ENCODE data around the gene CSRP3.

The CSRP3 gene

GRCh38 chr11:19246816-19247215 lies 45.0 kb upstream of the CSRP3 start:
- TF ChIP-seq PPARA (CRISPR knock-in tag; IDR thresholded peaks at IDR 0.05; ENCODE audit: borderline replicate concordance), result no peak
- TF ChIP-seq BACH2 (CRISPR knock-in tag; IDR thresholded peaks at IDR 0.05; ENCODE audit: borderline replicate concordance), result no peak
- no peak for TF ChIP-seq ZNF565 (CRISPR knock-in tag; conservative IDR thresholded peaks at IDR 0.05; ENCODE audit: low read depth)
- no peak for TF ChIP-seq ZNF8 (CRISPR knock-in tag; IDR thresholded peaks at IDR 0.05)
- no peak for TF ChIP-seq ARNTL (CRISPR knock-in tag; IDR thresholded peaks at IDR 0.05; ENCODE audit: borderline replicate concordance, low read depth)
- no peak for TF ChIP-seq SNAI2 (CRISPR knock-in tag; IDR thresholded peaks at IDR 0.05)
- no peak for TF ChIP-seq ESRRG (CRISPR knock-in tag; IDR thresholded peaks at IDR 0.05)
- TF ChIP-seq CREB5 (CRISPR knock-in tag; IDR thresholded peaks at IDR 0.05; ENCODE audit: low read depth), result no peak
- no peak for TF ChIP-seq TSHZ2 (CRISPR knock-in tag; IDR thresholded peaks at IDR 0.05)
- TF ChIP-seq ZC3H10 (CRISPR knock-in tag; IDR thresholded peaks at IDR 0.05), result no peak
- no peak for TF ChIP-seq ZFP3 (CRISPR knock-in tag; IDR thresholded peaks at IDR 0.05)
- no peak for TF ChIP-seq TCF4 (CRISPR knock-in tag; IDR thresholded peaks at IDR 0.05; ENCODE audit: borderline replicate concordance)
- no peak for TF ChIP-seq TOX (CRISPR knock-in tag; IDR thresholded peaks at IDR 0.05; ENCODE audit: borderline replicate concordance)
- no peak for TF ChIP-seq ZNF70 (CRISPR knock-in tag; IDR thresholded peaks at IDR 0.05)
- no peak for TF ChIP-seq GLIS3 (CRISPR knock-in tag; IDR thresholded peaks at IDR 0.05)
- TF ChIP-seq ISL1 (CRISPR knock-in tag; IDR thresholded peaks at IDR 0.05), result no peak
- TF ChIP-seq CSRNP3 (CRISPR knock-in tag; IDR thresholded peaks at IDR 0.05), result no peak
- TF ChIP-seq ZFP30 (CRISPR knock-in tag; IDR thresholded peaks at IDR 0.05), result no peak
- TF ChIP-seq RARB (CRISPR knock-in tag; IDR thresholded peaks at IDR 0.05), result no peak
- TF ChIP-seq POU6F1 (CRISPR knock-in tag; IDR thresholded peaks at IDR 0.05; ENCODE audit: borderline replicate concordance, low read depth), result no peak
- ATAC-seq, result no peak

- ATAC-seq, result no peak
- TF ChIP-seq ZNF565 (CRISPR knock-in tag; conservative IDR thresholded peaks at IDR 0.05; ENCODE audit: low read depth) (no peak), RARB (CRISPR knock-in tag; IDR thresholded peaks at IDR 0.05) (no peak), GLIS3 (CRISPR knock-in tag; IDR thresholded peaks at IDR 0.05) (no peak), PPARA (CRISPR knock-in tag; IDR thresholded peaks at IDR 0.05; ENCODE audit: borderline replicate concordance) (no peak), PATZ1 (CRISPR knock-in tag; IDR thresholded peaks at IDR 0.05; ENCODE audit: borderline replicate concordance) (no peak), CREB5 (CRISPR knock-in tag; IDR thresholded peaks at IDR 0.05; ENCODE audit: low read depth) (no peak), ZNF70 (CRISPR knock-in tag; IDR thresholded peaks at IDR 0.05) (no peak), CSRNP3 (CRISPR knock-in tag; IDR thresholded peaks at IDR 0.05) (no peak), ZFP3 (CRISPR knock-in tag; IDR thresholded peaks at IDR 0.05) (no peak), TCF4 (CRISPR knock-in tag; IDR thresholded peaks at IDR 0.05; ENCODE audit: borderline replicate concordance) (no peak), ZC3H10 (CRISPR knock-in tag; IDR thresholded peaks at IDR 0.05) (no peak), CSDC2 (CRISPR knock-in tag; IDR thresholded peaks at IDR 0.05) (no peak), SNAI2 (CRISPR knock-in tag; IDR thresholded peaks at IDR 0.05) (no peak), ESRRG (CRISPR knock-in tag; IDR thresholded peaks at IDR 0.05) (no peak), ARNTL (CRISPR knock-in tag; IDR thresholded peaks at IDR 0.05; ENCODE audit: borderline replicate concordance, low read depth) (no peak), OSR1 (CRISPR knock-in tag; IDR thresholded peaks at IDR 0.05) (no peak), ZNF8 (CRISPR knock-in tag; IDR thresholded peaks at IDR 0.05) (no peak), BACH2 (CRISPR knock-in tag; IDR thresholded peaks at IDR 0.05; ENCODE audit: borderline replicate concordance) (no peak)
These were observed 43.6 kb upstream of the CSRP3 start for GRCh38 chr11:19245351-19245750.
